H1 (cell line): ENCODE data around the gene TLR4. TPM values are rescaled to one million over a fixed set of nuclear protein-coding genes. Genes with fewer than 3 reads are reported as not detected.

Experiments used
- CTCF ChIA-PET: fragments of 300-600 bp; sonication (Branson Sonifier 250); formaldehyde crosslinking; loops from one replicate; lab custom pipeline; 2021; ENCODE audit not compliant: partially characterized antibody; lab: Charles Lee
- POLR2A ChIA-PET: fragments of 300-600 bp; sonication (Branson Sonifier 250); formaldehyde crosslinking; loops from one replicate; lab custom pipeline; 2021; ENCODE audit warnings: inconsistent platforms; ENCODE audit not compliant: partially characterized antibody; lab: Charles Lee
- DNase-seq, 2 experiments: peaks; one replicate each; pipeline versions ENCODE4 v3.0.0 to v3.0.0-alpha.2; 2010 to 2022; ENCODE audit warnings: low spot score in 2 of 2, low read depth in 1 of 2, mixed read lengths in 1 of 2
- FAIRE-seq: peaks from 2 replicates; lab custom pipeline; 2011; peaks lifted over from hg19 to GRCh38; lab: Jason Lieb, UNC
- H2AFZ ChIP-seq: 2 replicates; pipeline ENCODE4 v1.8.1; 2012; ENCODE audit warnings: low read length, inconsistent platforms
- H2AK5ac ChIP-seq: 2 replicates; pipeline ENCODE4 v1.6.1; 2013; ENCODE audit warnings: low read depth, low read length
- H2BK120ac ChIP-seq: replicated peaks from 2 replicates; pipeline ENCODE3; 2013; ENCODE audit warnings: low read depth, low read length, inconsistent platforms
- H2BK12ac ChIP-seq: 2 replicates; pipeline ENCODE4 v1.6.1; 2013; ENCODE audit warnings: low read depth, low read length
- H2BK15ac ChIP-seq: 2 replicates; pipeline ENCODE4 v1.6.1; 2013; ENCODE audit warnings: low read length
- H2BK20ac ChIP-seq: 2 replicates; pipeline ENCODE4 v1.6.1; 2013; ENCODE audit warnings: low read length
- H2BK5ac ChIP-seq: 2 replicates; pipeline ENCODE4 v1.6.1; 2013; ENCODE audit warnings: low read depth, low read length
- H3K14ac ChIP-seq: 2 replicates; pipeline ENCODE4 v1.6.1; 2013; ENCODE audit warnings: inconsistent platforms; ENCODE audit not compliant: insufficient read length
- H3K18ac ChIP-seq: 2 replicates; pipeline ENCODE4 v1.6.1; 2013; ENCODE audit warnings: low read length; ENCODE audit errors: extremely low read depth
- H3K23ac ChIP-seq: 2 replicates; pipeline ENCODE4 v1.6.1; 2013; ENCODE audit warnings: inconsistent platforms; ENCODE audit not compliant: insufficient read length
- H3K23me2 ChIP-seq: 2 replicates; pipeline ENCODE4 v1.6.1; 2013; ENCODE audit warnings: low read depth, low read length
- H3K27ac ChIP-seq: 2 replicates; pipeline ENCODE4 v1.6.1; 2011; ENCODE audit warnings: low read depth, low read length, inconsistent platforms
- H3K27me3 ChIP-seq, 4 experiments: replicated peaks in 1 of 4; 1 replicate in 1 of 4; 2 replicates in 3 of 4; pipeline versions ENCODE4 v1.6.1 to v1.8.1; 2011 to 2013; ENCODE audit warnings: low read length in 3 of 4, mild to moderate bottlenecking in 3 of 4, inconsistent platforms in 2 of 4, mixed read lengths in 2 of 4, moderate library complexity in 1 of 4; ENCODE audit not compliant: control insufficient read depth in 3 of 4, insufficient read depth in 3 of 4; ENCODE audit errors: extremely low read depth in 1 of 4
- H3K36me3 ChIP-seq, 4 experiments: 2 replicates each; pipeline versions ENCODE4 v1.6.1 to v1.8.1; 2011 to 2013; ENCODE audit warnings: mild to moderate bottlenecking in 4 of 4, low read length in 3 of 4, moderate library complexity in 2 of 4, control low read depth in 1 of 4, inconsistent platforms in 1 of 4; ENCODE audit not compliant: insufficient read depth in 4 of 4, control insufficient read depth in 2 of 4
- H3K4ac ChIP-seq: replicated peaks from 2 replicates; pipeline ENCODE3; 2013; ENCODE audit warnings: low read length, low read depth, mixed read lengths, inconsistent platforms; ENCODE audit not compliant: insufficient read length
- H3K4me1 ChIP-seq, 4 experiments: replicated peaks in 1 of 4; 1 replicate in 1 of 4; 2 replicates in 3 of 4; pipeline versions ENCODE4 v1.6.1 to v1.8.1; 2011 to 2013; ENCODE audit warnings: low read length in 3 of 4, inconsistent platforms in 2 of 4, mixed read lengths in 1 of 4; ENCODE audit not compliant: insufficient read depth in 4 of 4, control insufficient read depth in 3 of 4
- H3K4me2 ChIP-seq, 2 experiments: 2 replicates each; pipeline versions ENCODE4 v1.6.1 to v1.8.1; 2011 to 2013; ENCODE audit warnings: low read depth in 2 of 2, low read length in 2 of 2, control low read depth in 1 of 2, inconsistent platforms in 1 of 2, mild to moderate bottlenecking in 1 of 2; ENCODE audit not compliant: insufficient read depth in 1 of 2
- H3K4me3 ChIP-seq, 4 experiments: fragments of 200-600, 300-600 bp in 1 of 4; sonication (generic), shearing (Covaris generic), sonication (Bioruptor Twin) in 1 of 4; 2 replicates each; pipeline versions ENCODE4 v1.5.1 to v1.8.1; 2011 to 2016; ENCODE audit warnings: low read length in 4 of 4, low read depth in 3 of 4, control low read depth in 2 of 4, inconsistent platforms in 2 of 4, mild to moderate bottlenecking in 2 of 4, mixed read lengths in 1 of 4, moderate library complexity in 1 of 4; ENCODE audit not compliant: insufficient read depth in 2 of 4; ENCODE audit errors: extremely low read depth in 1 of 4
- H3K56ac ChIP-seq: replicated peaks from 2 replicates; pipeline ENCODE3; 2013; ENCODE audit warnings: low read depth, mild to moderate bottlenecking, mixed read lengths, low read length, inconsistent platforms; ENCODE audit not compliant: insufficient read length
- H3K79me1 ChIP-seq: 2 replicates; pipeline ENCODE4 v1.6.1; 2013; ENCODE audit warnings: low read depth, low read length, control low read depth
- H3K79me2 ChIP-seq, 2 experiments: 2 replicates each; pipeline versions ENCODE4 v1.6.1 to v1.8.1; 2012 to 2013; ENCODE audit warnings: low read length in 2 of 2, mild to moderate bottlenecking in 2 of 2, inconsistent platforms in 1 of 2; ENCODE audit not compliant: insufficient read depth in 2 of 2, control insufficient read depth in 1 of 2
- H3K9ac ChIP-seq, 4 experiments: replicated peaks in 1 of 4; 1 replicate in 1 of 4; 2 replicates in 3 of 4; pipeline versions ENCODE4 v1.6.1 to v1.8.1; 2011 to 2013; ENCODE audit warnings: low read depth in 3 of 4, low read length in 3 of 4, control low read depth in 2 of 4, mild to moderate bottlenecking in 2 of 4, moderate library complexity in 2 of 4, inconsistent platforms in 1 of 4; ENCODE audit errors: extremely low read depth in 1 of 4
- H3K9me3 ChIP-seq, 2 experiments: 2 replicates each; pipeline versions ENCODE4 v1.6.1 to v1.8.1; 2012 to 2013; ENCODE audit warnings: mild to moderate bottlenecking in 2 of 2, moderate library complexity in 2 of 2, control low read depth in 1 of 2, inconsistent platforms in 1 of 2, low read depth in 1 of 2, low read length in 1 of 2, mixed read lengths in 1 of 2; ENCODE audit not compliant: insufficient read depth in 2 of 2
- H4K20me1 ChIP-seq, 2 experiments: replicated peaks in 1 of 2; 2 replicates each; pipeline versions ENCODE3 to v1.8.1; 2011 to 2013; ENCODE audit warnings: inconsistent platforms in 2 of 2, low read length in 2 of 2, mild to moderate bottlenecking in 1 of 2; ENCODE audit not compliant: insufficient read depth in 2 of 2, control insufficient read depth in 1 of 2
- H4K5ac ChIP-seq: 2 replicates; pipeline ENCODE4 v1.6.1; 2013; ENCODE audit warnings: low read length, low read depth, mixed read lengths, inconsistent platforms; ENCODE audit not compliant: insufficient read length
- H4K8ac ChIP-seq: 2 replicates; pipeline ENCODE4 v1.8.0; 2013; ENCODE audit warnings: mild to moderate bottlenecking, moderate library complexity, low read length, inconsistent platforms; ENCODE audit not compliant: insufficient read depth; ENCODE audit errors: extremely low read depth
- H4K91ac ChIP-seq: replicated peaks from 2 replicates; pipeline ENCODE3; 2013; ENCODE audit warnings: low read length, mixed read lengths, inconsistent platforms; ENCODE audit not compliant: insufficient read length
- CBX5 ChIP-seq: fragments of 300-800, 300-1000 bp; sonication (generic); IDR thresholded peaks from 2 replicates; pipeline ENCODE4 v1.7.1; 2016; ENCODE audit warnings: antibody characterized with exemption, low read length, low read depth
- CTBP2 ChIP-seq: IDR thresholded peaks from 2 replicates; pipeline ENCODE4 v1.7.0; 2011; ENCODE audit warnings: borderline replicate concordance, mild to moderate bottlenecking, moderate library complexity, mixed read lengths, low read length; ENCODE audit not compliant: insufficient read depth, insufficient read length
- EP300 ChIP-seq, 2 experiments: IDR thresholded peaks; 1 replicate in 1 of 2; 2 replicates in 1 of 2; pipeline ENCODE4 v1.6.1; 2011 to 2012; ENCODE audit warnings: low read depth in 2 of 2, low read length in 2 of 2, mild to moderate bottlenecking in 2 of 2, borderline replicate concordance in 1 of 2, inconsistent platforms in 1 of 2, moderate library complexity in 1 of 2
- JUN ChIP-seq: IDR thresholded peaks from 2 replicates; pipeline ENCODE4 v1.6.1; 2011; ENCODE audit warnings: low read depth, mild to moderate bottlenecking, improper control_type of control experiment, low read length
- KDM4A ChIP-seq: IDR thresholded peaks from one replicate; pipeline ENCODE4 v1.7.1; 2012; ENCODE audit warnings: low read depth, mild to moderate bottlenecking, moderate library complexity, low read length, inconsistent platforms; ENCODE audit not compliant: severe bottlenecking
- POLR2AphosphoS5 ChIP-seq: IDR thresholded peaks from 2 replicates; pipeline ENCODE4 v1.6.1; 2011; ENCODE audit warnings: low read depth, low read length
- SP1 ChIP-seq: IDR thresholded peaks from 2 replicates; pipeline ENCODE4 v1.6.1; 2011; ENCODE audit warnings: low read depth, low read length
- WGBS, 2 experiments: shearing (Covaris generic) in 1 of 2; methylation state at CpG; one replicate each; pipeline versions ENCODE4 v1.1.6 to v1.1.7; 2013 to 2015; ENCODE audit warnings: low lambda C conversion rate in 2 of 2, mixed read lengths in 2 of 2, inconsistent platforms in 1 of 2, low coverage in 1 of 2, missing lambda C conversion rate in 1 of 2; ENCODE audit not compliant: insufficient replicate concordance in 2 of 2, insufficient coverage in 1 of 2, insufficient read length in 1 of 2; ENCODE audit errors: extremely low coverage in 1 of 2, missing lambda C conversion rate in 1 of 2; 5-methylcytosine and 5-hydroxymethylcytosine counted together
- polyA plus RNA-seq, 7 experiments: library from polyadenylated mRNA; depleted of rRNA in 3 of 7; stranded (reverse) in 5 of 7; unstranded in 2 of 7; fragments of >200 nt in 5 of 7; fragments of 200-250 nt in 2 of 7; gene quantifications; 1 replicate in 5 of 7; 2 replicates in 1 of 7; 4 replicates in 1 of 7; pipeline versions ENCODE4 v1.2.1 to v1.2.3, GENCODE V29; 2011 to 2013; ENCODE audit warnings: missing spikeins in 2 of 7, mixed read lengths in 2 of 7
- total RNA-seq: library from RNA; stranded (reverse); fragmentation: NEBNext Ultra II Directional; extraction: Animal tissue kit (Norgen Biotek cat#: 25700); gene quantifications from 2 replicates; pipeline ENCODE4 v1.2.1, GENCODE V29; 2021

The TLR4 gene
- total and polyA plus RNA-seq, 2 of the 8 experiments (the other 6 are each of a cell fraction or from before 2014, with no cell fraction given) = 0.02 to 0.17 TPM

DNA sequence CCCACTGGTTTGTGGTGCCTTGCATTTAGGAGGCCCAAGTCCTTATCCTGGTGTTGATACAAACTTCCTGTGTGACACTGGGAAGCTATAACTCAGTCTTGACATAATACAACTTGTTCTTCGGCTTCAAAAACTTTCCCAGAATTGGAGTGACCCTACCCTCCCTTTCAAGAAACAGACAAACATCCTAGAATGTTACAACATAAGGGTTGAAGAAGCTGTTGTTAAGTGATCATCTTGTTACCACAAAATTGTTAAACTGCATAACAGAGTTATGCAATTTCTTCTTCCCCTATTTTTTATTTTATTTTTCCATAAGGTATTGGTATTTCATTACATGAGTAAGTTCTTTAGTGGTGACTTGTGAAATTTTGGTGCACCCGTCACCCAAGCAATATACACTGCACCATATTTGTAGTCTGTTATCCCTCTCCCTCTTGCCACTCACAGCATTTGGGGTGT is 21.3 kb downstream of the TLR4 start:
- H4K91ac ChIP-seq = no peak overlapping the region
- no peaks in the 10 kb centered on the region for H3K36me3 ChIP-seq
- H2BK5ac ChIP-seq = no peak overlapping the region
- H3K9ac ChIP-seq = no peak overlapping the region
- H3K23ac ChIP-seq = no peak overlapping the region
- no peak overlapping the region for H3K14ac ChIP-seq
- no peak overlapping the region for H2BK120ac ChIP-seq
- no peak overlapping the region for H3K4me2 ChIP-seq
- no peaks in the 10 kb centered on the region for H3K9me3 ChIP-seq
- no peak overlapping the region for H2AFZ ChIP-seq
- CTCF ChIA-PET = interaction anchor here (0.6 to 1.4 kb wide), 4 partner anchors 16 to 1650 kb away, joined by 3 read pairs; no protein-coding TSS in a partner anchor
- no peak overlapping the region for H3K56ac ChIP-seq
- H2BK20ac ChIP-seq = no peak overlapping the region
- H2BK15ac ChIP-seq = no peak overlapping the region
- FAIRE-seq (no peak), DNase-seq (no peak)
- no peak overlapping the region for H4K5ac ChIP-seq
- H3K27ac ChIP-seq = no peak overlapping the region
- H3K18ac ChIP-seq = no peak overlapping the region
- H3K23me2 ChIP-seq = no peaks in the 10 kb centered on the region
- no peak overlapping the region for H2AK5ac ChIP-seq
- H3K27me3 ChIP-seq = no peaks in the 10 kb centered on the region
- H3K4ac ChIP-seq = no peak overlapping the region
- TF ChIP-seq JUN = no peak
- no peak for TF ChIP-seq CTBP2
- no peak for TF ChIP-seq SP1
- no peak for TF ChIP-seq EP300 (IDR thresholded peaks at IDR 0.05; ENCODE audit: borderline replicate concordance in 1 of 2, low read depth in 2 of 2, low read length in 2 of 2)
- TF ChIP-seq POLR2AphosphoS5 = no peak
- no peak for TF ChIP-seq CBX5
- no peak for TF ChIP-seq KDM4A
- H4K20me1 ChIP-seq = no peaks in the 10 kb centered on the region
- H4K8ac ChIP-seq = no peak overlapping the region
- no peaks in the 10 kb centered on the region for H3K79me1 ChIP-seq
- no peaks in the 10 kb centered on the region for H3K79me2 ChIP-seq
- no peak overlapping the region for H2BK12ac ChIP-seq
- WGBS, 2 experiments = 84% methylated on average over 2 of the region's 2 CpGs; no CpG with 5 or more reads in 1 of the 2 experiments
- H3K4me3 ChIP-seq = no peak overlapping the region
- POLR2A ChIA-PET = no interaction called here
- H3K4me1 ChIP-seq = peaks cover 0 to 3% (median 0%) of the 10 kb centered on the region in 4 experiments; a peak in 2 of 7 replicates
